ENCODE measurements around the gene CDK2AP2. TPM values are rescaled to one million over a fixed set of nuclear protein-coding genes. Genes with fewer than 3 reads are reported as not detected.

The CDK2AP2 gene
- polyA plus RNA-seq, 2 of the 4 experiments (the other 2 are of a cell fraction) = 36.6 to 53.1 TPM

DNA sequence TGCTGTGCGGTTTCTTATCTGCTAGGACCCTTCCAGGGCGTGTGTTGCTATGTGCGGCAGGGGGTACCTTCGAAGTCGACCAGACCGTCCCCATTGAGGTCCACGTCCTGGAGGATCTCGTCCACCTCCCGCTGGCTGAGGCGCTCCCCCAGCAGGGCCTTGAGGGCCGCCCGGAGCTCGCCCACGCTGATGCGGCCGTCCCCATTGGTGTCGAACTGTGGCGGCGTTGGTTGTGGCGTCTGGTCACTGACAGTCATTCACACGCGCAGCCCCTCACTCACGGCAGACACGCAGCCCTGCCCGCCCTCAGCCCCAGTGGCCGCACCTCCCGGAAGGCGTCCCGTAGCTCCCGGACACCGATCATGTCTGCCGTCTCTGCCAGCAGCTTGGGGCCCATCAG lies 11.8 kb upstream of the CDK2AP2 start:
- ChIA-PET POLR2A (no interaction called here), CTCF (interaction anchor here (0.9 to 1.8 kb wide), 2 partner anchors 27 to 53 kb away, joined by 3 to 6 read pairs; no protein-coding TSS in a partner anchor)
- 83% methylated on average over 28 of the region's 32 CpGs for WGBS (ENCODE audit: missing lambda C conversion rate)
- DNase-seq (ENCODE audit: low read depth in 1 of 2, low spot score in 1 of 2) (no peak), FAIRE-seq (no peak), ATAC-seq (no peak)
- Histone ChIP-seq H3K4me1 (no peaks in the 10 kb centered on the region), H3K9me3 (no peaks in the 10 kb centered on the region), H3K27ac (no peak overlapping the region), H3K4me3 (no peak overlapping the region), H3K4me2 (no peak overlapping the region)
- TF ChIP-seq, protein P1, sequence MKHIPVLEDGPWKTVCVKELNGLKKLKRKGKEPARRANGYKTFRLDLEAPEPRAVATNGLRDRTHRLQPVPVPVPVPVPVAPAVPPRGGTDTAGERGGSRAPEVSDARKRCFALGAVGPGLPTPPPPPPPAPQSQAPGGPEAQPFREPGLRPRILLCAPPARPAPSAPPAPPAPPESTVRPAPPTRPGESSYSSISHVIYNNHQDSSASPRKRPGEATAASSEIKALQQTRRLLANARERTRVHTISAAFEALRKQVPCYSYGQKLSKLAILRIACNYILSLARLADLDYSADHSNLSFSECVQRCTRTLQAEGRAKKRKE (CRISPR knock-in tag; IDR thresholded peaks at IDR 0.05; ENCODE audit: low read depth) = no peak
- no peak for TF ChIP-seq HEYL (CRISPR knock-in tag; IDR thresholded peaks at IDR 0.05)
- no peak for TF ChIP-seq BHLHE40 (IDR thresholded peaks at IDR 0.05; ENCODE audit: low read depth, low read length)
- no peak for TF ChIP-seq CHD4 (IDR thresholded peaks at IDR 0.05; ENCODE audit: borderline replicate concordance)
- TF ChIP-seq RCOR1 (IDR thresholded peaks at IDR 0.05; ENCODE audit: low read depth, low read length) = no peak
- TF ChIP-seq CBX8 (IDR thresholded peaks at IDR 0.05) = no peak
- TF ChIP-seq SMC3 (IDR thresholded peaks at IDR 0.05) = no peak
- TF ChIP-seq TP53 (CRISPR knock-in tag; IDR thresholded peaks at IDR 0.05) = no peak
- no peak for TF ChIP-seq SREBF2 (IDR thresholded peaks at IDR 0.05)
- TF ChIP-seq FOXS1 (CRISPR knock-in tag; IDR thresholded peaks at IDR 0.05) = no peak
- TF ChIP-seq, protein P2, sequence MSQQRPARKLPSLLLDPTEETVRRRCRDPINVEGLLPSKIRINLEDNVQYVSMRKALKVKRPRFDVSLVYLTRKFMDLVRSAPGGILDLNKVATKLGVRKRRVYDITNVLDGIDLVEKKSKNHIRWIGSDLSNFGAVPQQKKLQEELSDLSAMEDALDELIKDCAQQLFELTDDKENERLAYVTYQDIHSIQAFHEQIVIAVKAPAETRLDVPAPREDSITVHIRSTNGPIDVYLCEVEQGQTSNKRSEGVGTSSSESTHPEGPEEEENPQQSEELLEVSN (IDR thresholded peaks at IDR 0.05; ENCODE audit: borderline replicate concordance, low read depth) = no peak

DNA sequence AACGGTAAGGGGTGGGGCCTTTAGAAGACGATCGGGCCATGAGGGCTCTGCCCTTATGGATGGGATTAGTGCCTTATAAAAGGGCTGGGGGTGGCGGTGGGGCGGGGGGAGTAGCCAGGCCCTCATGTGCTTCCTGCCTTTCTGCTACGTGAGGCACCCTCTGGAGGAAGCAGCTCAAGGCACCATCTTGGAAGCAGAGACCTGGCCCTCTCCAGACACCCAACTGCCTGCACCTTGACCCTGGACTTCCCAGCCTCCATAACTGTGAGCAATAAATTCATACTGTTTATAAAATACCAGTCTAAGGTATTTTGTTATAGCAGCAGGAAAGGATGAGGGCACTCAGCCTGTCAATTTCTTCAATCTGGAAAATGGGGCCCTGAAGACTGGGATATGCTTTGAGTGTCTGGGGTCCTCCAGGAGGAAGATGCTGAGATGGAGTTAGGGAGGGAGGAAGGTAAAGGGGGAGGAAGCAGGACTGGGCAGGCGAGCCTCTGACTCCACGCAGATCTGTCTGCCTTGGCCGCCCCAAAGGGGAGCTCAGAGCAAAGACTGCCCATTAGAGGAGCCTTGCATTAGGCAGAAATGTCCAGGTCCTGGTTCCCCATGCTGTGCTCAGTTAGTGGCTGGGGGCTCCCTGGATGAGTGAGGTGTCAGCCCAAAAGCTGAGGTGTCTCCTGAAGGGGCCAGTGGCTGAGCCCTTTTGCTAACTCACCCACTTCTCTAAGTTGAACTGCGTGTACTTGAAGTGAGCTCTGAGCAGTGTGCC lies 10.0 kb upstream of the CDK2AP2 start:
- POLR2A ChIA-PET = no interaction called here

DNA sequence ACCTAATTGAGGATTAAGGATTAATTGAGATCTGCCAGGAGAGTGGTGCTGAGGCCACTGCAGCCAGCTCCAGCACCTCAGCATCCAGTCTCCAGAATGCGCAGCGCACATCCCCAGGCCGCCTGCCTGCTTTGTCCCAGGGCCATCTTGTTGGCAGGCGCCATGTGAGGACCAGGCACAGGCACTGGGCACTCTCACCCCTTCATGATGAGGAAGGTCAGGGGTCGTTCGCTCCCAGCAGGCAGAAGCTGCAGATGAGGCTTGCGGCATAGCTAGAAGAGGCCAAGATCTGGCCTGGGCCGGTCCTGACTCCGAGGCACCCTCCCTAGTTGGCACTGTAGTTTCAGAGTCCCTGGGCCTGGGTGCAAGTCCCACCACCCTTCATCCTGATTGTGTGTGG lies 8.8 kb upstream of the CDK2AP2 start:
- H3K4me3 ChIP-seq = no peak overlapping the region
- no peak for DNase-seq (ENCODE audit: low read depth in 1 of 2, low spot score in 1 of 2)
- no peak for FAIRE-seq
- 84% methylated on average over 9 of the region's 9 CpGs for WGBS (ENCODE audit: missing lambda C conversion rate)
- CTCF ChIA-PET = no interaction called here
- no peak overlapping the region for H3K27ac ChIP-seq
- no peaks in the 10 kb centered on the region for H3K4me1 ChIP-seq
- POLR2A ChIA-PET = no interaction called here
- H3K9me3 ChIP-seq = no peaks in the 10 kb centered on the region
- no peak for ATAC-seq
- no peak overlapping the region for H3K4me2 ChIP-seq
- TF ChIP-seq, protein P3, sequence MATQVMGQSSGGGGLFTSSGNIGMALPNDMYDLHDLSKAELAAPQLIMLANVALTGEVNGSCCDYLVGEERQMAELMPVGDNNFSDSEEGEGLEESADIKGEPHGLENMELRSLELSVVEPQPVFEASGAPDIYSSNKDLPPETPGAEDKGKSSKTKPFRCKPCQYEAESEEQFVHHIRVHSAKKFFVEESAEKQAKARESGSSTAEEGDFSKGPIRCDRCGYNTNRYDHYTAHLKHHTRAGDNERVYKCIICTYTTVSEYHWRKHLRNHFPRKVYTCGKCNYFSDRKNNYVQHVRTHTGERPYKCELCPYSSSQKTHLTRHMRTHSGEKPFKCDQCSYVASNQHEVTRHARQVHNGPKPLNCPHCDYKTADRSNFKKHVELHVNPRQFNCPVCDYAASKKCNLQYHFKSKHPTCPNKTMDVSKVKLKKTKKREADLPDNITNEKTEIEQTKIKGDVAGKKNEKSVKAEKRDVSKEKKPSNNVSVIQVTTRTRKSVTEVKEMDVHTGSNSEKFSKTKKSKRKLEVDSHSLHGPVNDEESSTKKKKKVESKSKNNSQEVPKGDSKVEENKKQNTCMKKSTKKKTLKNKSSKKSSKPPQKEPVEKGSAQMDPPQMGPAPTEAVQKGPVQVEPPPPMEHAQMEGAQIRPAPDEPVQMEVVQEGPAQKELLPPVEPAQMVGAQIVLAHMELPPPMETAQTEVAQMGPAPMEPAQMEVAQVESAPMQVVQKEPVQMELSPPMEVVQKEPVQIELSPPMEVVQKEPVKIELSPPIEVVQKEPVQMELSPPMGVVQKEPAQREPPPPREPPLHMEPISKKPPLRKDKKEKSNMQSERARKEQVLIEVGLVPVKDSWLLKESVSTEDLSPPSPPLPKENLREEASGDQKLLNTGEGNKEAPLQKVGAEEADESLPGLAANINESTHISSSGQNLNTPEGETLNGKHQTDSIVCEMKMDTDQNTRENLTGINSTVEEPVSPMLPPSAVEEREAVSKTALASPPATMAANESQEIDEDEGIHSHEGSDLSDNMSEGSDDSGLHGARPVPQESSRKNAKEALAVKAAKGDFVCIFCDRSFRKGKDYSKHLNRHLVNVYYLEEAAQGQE (IDR thresholded peaks at IDR 0.05) = no peak
- TF ChIP-seq TFCP2L1 (CRISPR knock-in tag; IDR thresholded peaks at IDR 0.05) = no peak
- TF ChIP-seq CBX8 (IDR thresholded peaks at IDR 0.05) = no peak
- TF ChIP-seq, protein P4, sequence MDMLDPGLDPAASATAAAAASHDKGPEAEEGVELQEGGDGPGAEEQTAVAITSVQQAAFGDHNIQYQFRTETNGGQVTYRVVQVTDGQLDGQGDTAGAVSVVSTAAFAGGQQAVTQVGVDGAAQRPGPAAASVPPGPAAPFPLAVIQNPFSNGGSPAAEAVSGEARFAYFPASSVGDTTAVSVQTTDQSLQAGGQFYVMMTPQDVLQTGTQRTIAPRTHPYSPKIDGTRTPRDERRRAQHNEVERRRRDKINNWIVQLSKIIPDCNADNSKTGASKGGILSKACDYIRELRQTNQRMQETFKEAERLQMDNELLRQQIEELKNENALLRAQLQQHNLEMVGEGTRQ (IDR thresholded peaks at IDR 0.05) = no peak
- TF ChIP-seq RFX5 (IDR thresholded peaks at IDR 0.05) = no peak
- TF ChIP-seq, protein P5, sequence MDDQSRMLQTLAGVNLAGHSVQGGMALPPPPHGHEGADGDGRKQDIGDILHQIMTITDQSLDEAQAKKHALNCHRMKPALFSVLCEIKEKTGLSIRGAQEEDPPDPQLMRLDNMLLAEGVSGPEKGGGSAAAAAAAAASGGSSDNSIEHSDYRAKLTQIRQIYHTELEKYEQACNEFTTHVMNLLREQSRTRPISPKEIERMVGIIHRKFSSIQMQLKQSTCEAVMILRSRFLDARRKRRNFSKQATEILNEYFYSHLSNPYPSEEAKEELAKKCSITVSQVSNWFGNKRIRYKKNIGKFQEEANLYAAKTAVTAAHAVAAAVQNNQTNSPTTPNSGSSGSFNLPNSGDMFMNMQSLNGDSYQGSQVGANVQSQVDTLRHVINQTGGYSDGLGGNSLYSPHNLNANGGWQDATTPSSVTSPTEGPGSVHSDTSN (IDR thresholded peaks at IDR 0.05) = no peak
- no peak for TF ChIP-seq NPAS2 (CRISPR knock-in tag; IDR thresholded peaks at IDR 0.05; ENCODE audit: borderline replicate concordance)
- TF ChIP-seq ZFP36 (IDR thresholded peaks at IDR 0.05; ENCODE audit: borderline replicate concordance, partially characterized antibody) = no peak

More for the DNA sequence above, 10.0 kb upstream of the CDK2AP2 start:
- H3K4me3 ChIP-seq = no peak overlapping the region
- H3K4me2 ChIP-seq = no peak overlapping the region
- FAIRE-seq (no peak), DNase-seq (ENCODE audit: low read depth in 1 of 2, low spot score in 1 of 2) (no peak), ATAC-seq (no peak)
- no peak for TF ChIP-seq JUNB (IDR thresholded peaks at IDR 0.05)
- TF ChIP-seq, protein P5 (IDR thresholded peaks at IDR 0.05) = no peak
- TF ChIP-seq RCOR1 (IDR thresholded peaks at IDR 0.05; ENCODE audit: low read depth, low read length) = no peak
- TF ChIP-seq RAD21 (conservative IDR thresholded peaks at IDR 0.05 in 1 of 2, IDR thresholded peaks at IDR 0.05 in 1 of 2) = no peak
- TF ChIP-seq, protein P6, sequence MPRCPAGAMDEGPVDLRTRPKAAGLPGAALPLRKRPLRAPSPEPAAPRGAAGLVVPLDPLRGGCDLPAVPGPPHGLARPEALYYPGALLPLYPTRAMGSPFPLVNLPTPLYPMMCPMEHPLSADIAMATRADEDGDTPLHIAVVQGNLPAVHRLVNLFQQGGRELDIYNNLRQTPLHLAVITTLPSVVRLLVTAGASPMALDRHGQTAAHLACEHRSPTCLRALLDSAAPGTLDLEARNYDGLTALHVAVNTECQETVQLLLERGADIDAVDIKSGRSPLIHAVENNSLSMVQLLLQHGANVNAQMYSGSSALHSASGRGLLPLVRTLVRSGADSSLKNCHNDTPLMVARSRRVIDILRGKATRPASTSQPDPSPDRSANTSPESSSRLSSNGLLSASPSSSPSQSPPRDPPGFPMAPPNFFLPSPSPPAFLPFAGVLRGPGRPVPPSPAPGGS (IDR thresholded peaks at IDR 0.05) = no peak
- TF ChIP-seq RNF2 (IDR thresholded peaks at IDR 0.05; ENCODE audit: borderline replicate concordance, low read depth) = no peak
- no peak for TF ChIP-seq ZSCAN20 (CRISPR knock-in tag; IDR thresholded peaks at IDR 0.05)
- TF ChIP-seq NPAS2 (CRISPR knock-in tag; IDR thresholded peaks at IDR 0.05; ENCODE audit: borderline replicate concordance) = no peak
- no peak for TF ChIP-seq CHD4 (IDR thresholded peaks at IDR 0.05; ENCODE audit: borderline replicate concordance)
- TF ChIP-seq HOXB5 (CRISPR knock-in tag; IDR thresholded peaks at IDR 0.05) = no peak
- 80% methylated on average over 8 of the region's 10 CpGs for WGBS (ENCODE audit: missing lambda C conversion rate)
- CTCF ChIA-PET = interaction anchor here (0.9 to 1.5 kb wide), 2 partner anchors 12 to 111 kb away, joined by 3 to 4 read pairs; no protein-coding TSS in a partner anchor
- H3K4me1 ChIP-seq = no peaks in the 10 kb centered on the region
- H3K9me3 ChIP-seq = no peaks in the 10 kb centered on the region
- H3K27ac ChIP-seq = no peak overlapping the region
